Adrenal gland (tissue), 5 donors: ENCODE results near the gene SMARCC1.

Experiments
- POLR2A ChIP-seq, 2 donors: fragments of 450-650 bp; IDR thresholded peaks; one replicate each; pipeline ENCODE4 v1.6.1; 2017; ENCODE audit warnings: antibody characterized with exemption in 2 of 2, mild to moderate bottlenecking in 2 of 2, moderate library complexity in 1 of 2
- TF ChIP-seq, protein P1 (sequence below), 6 experiments: fragments of 450-650 bp in 4 of 6; fragments of 200-600 bp in 2 of 6; sonication (generic) in 1 of 6; IDR thresholded peaks; 1 replicate in 5 of 6; 2 replicates in 1 of 6; pipeline versions ENCODE4 v1.5.1 to v1.8.0; 2016 to 2021; ENCODE audit warnings: antibody characterized with exemption in 6 of 6, mild to moderate bottlenecking in 2 of 6, moderate library complexity in 1 of 6
- donor health status: DM: no; HTN: no; CAD: no.

- TF ChIP-seq POLR2A (IDR thresholded peaks at IDR 0.05): no peak
- TF ChIP-seq, protein P1, sequence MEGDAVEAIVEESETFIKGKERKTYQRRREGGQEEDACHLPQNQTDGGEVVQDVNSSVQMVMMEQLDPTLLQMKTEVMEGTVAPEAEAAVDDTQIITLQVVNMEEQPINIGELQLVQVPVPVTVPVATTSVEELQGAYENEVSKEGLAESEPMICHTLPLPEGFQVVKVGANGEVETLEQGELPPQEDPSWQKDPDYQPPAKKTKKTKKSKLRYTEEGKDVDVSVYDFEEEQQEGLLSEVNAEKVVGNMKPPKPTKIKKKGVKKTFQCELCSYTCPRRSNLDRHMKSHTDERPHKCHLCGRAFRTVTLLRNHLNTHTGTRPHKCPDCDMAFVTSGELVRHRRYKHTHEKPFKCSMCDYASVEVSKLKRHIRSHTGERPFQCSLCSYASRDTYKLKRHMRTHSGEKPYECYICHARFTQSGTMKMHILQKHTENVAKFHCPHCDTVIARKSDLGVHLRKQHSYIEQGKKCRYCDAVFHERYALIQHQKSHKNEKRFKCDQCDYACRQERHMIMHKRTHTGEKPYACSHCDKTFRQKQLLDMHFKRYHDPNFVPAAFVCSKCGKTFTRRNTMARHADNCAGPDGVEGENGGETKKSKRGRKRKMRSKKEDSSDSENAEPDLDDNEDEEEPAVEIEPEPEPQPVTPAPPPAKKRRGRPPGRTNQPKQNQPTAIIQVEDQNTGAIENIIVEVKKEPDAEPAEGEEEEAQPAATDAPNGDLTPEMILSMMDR (IDR thresholded peaks at IDR 0.05): no peak
Observed at GRCh38 chr3:47688488-47688887, 93.2 kb downstream of the SMARCC1 start.
